Measurements from ENCODE around the gene RNF224. TPM values are rescaled to one million over a fixed set of nuclear protein-coding genes. Genes with fewer than 3 reads are reported as not detected.
A peak's percentile ranks its signal among the peaks of the same experiment; 100 is the strongest.

RNF224 gene
- total and polyA plus RNA-seq, 2 of the 13 experiments (the other 11 are each of a cell fraction or from before 2014, with no cell fraction given), result 0.09 TPM; not detected in 1

GRCh38 chr9:137253717-137254623 lies 26.7 kb downstream of the RNF224 start (continued):
- TF ChIP-seq ZNF407 (CRISPR knock-in tag; IDR thresholded peaks at IDR 0.05; ENCODE audit: not compliant biosample characterization) (no peak), UBTF (CRISPR knock-in tag; IDR thresholded peaks at IDR 0.05) (peak; percentile 60), NFYB (CRISPR knock-in tag; IDR thresholded peaks at IDR 0.05) (no peak), ZNF549 (CRISPR knock-in tag; IDR thresholded peaks at IDR 0.05) (no peak), GATAD2A (CRISPR knock-in tag; IDR thresholded peaks at IDR 0.05) (0 out of 2 replicates have a peak, but pooled peaks have one; percentile 15), CEBPZ (IDR thresholded peaks at IDR 0.05; ENCODE audit: low read length) (no peak), ZBTB1 (CRISPR knock-in tag; IDR thresholded peaks at IDR 0.05; ENCODE audit: borderline replicate concordance) (no peak), ZNF777 (CRISPR knock-in tag; IDR thresholded peaks at IDR 0.05) (no peak), GMEB2 (CRISPR knock-in tag; IDR thresholded peaks at IDR 0.05; ENCODE audit: low read depth) (no peak), NR2F2 (IDR thresholded peaks at IDR 0.05; ENCODE audit: borderline replicate concordance, low read depth) (no peak), ZNF207 (IDR thresholded peaks at IDR 0.05; ENCODE audit: borderline replicate concordance) (no peak), KAT8 (CRISPR knock-in tag; IDR thresholded peaks at IDR 0.05) (no peak), ARNT (IDR thresholded peaks at IDR 0.05) (no peak)
